GM21515 (cell line): Measurements from ENCODE around the gene SNRNP200.
"Not testable (repeated sequence)": the region's sequence is repeated elsewhere in the genome, so short reads cannot be mapped to it uniquely, and the experiment has no call there.

Experiments
- ATAC-seq: cut with Tn5 transposase; IDR thresholded peaks from one replicate; pipeline ENCODE4 v1.9.1; 2021; ENCODE audit not compliant: unreplicated experiment

The SNRNP200 gene

GRCh38 chr2:96325041-96325883, 19.9 kb upstream of the SNRNP200 start, which contains the start of gene ITPRIPL1:
Gene ITPRIPL1 (plus strand): TSS chr2:96325317. CDS start chr2:96325840, 523 bp downstream.
- ATAC-seq = no peak

- ATAC-seq = no peak
Observed at GRCh38 chr2:96324721-96325040, 19.3 kb upstream of the SNRNP200 start.

- no peak for ATAC-seq
Observed at GRCh38 chr2:96323849-96324248, 18.5 kb upstream of the SNRNP200 start.

- peak; percentile 22 for ATAC-seq
Observed at GRCh38 chr2:96320728-96321622, 15.6 kb upstream of the SNRNP200 start.

GRCh38 chr2:96320326-96320725, 15.0 kb upstream of the SNRNP200 start:
- no peak for ATAC-seq

- ATAC-seq = no peak
Observed at GRCh38 chr2:96319396-96319795, 14.1 kb upstream of the SNRNP200 start.

- ATAC-seq = no peak
Observed at GRCh38 chr2:96318723-96319122, 13.4 kb upstream of the SNRNP200 start.

- ATAC-seq = no peak
Observed at GRCh38 chr2:96317584-96317997, 12.2 kb upstream of the SNRNP200 start.

GRCh38 chr2:96316999-96317398, 11.7 kb upstream of the SNRNP200 start:
- ATAC-seq = no peak

GRCh38 chr2:96315400-96316071, 10.2 kb upstream of the SNRNP200 start:
- no peak for ATAC-seq

- no peak for ATAC-seq
Observed at GRCh38 chr2:96315005-96315399, 9.7 kb upstream of the SNRNP200 start.

GRCh38 chr2:96308248-96308647, 2.9 kb upstream of the SNRNP200 start:
- ATAC-seq = no peak

GRCh38 chr2:96306370-96306769, 1.0 kb upstream of the SNRNP200 start:
- ATAC-seq = no peak

- no peak for ATAC-seq
Observed at GRCh38 chr2:96305979-96306308, 598 bp upstream of the SNRNP200 start.

- ATAC-seq = peak; percentile 2
Observed at GRCh38 chr2:96304606-96305005, 740 bp downstream of the SNRNP200 start.

GRCh38 chr2:96301865-96302264, 3.5 kb downstream of the SNRNP200 start:
- no peak for ATAC-seq

- ATAC-seq = no peak
Observed at GRCh38 chr2:96296925-96297324, 8.4 kb downstream of the SNRNP200 start.

- not testable (repeated sequence) for ATAC-seq
Observed at GRCh38 chr2:96294271-96294670, 11.1 kb downstream of the SNRNP200 start.

GRCh38 chr2:96291751-96292150, 13.6 kb downstream of the SNRNP200 start:
- ATAC-seq = no peak

- ATAC-seq = no peak
Observed at GRCh38 chr2:96287273-96287856, 18.0 kb downstream of the SNRNP200 start.
